Stimulated activated effector memory CD8-positive, alpha-beta T cell treated with anti-CD3 and anti-CD28 coated beads, Interleukin-12 subunit alpha, Interleukin-12 subunit beta, amount 100 ng/mL, for 72 hours (primary cell): ENCODE data around the gene KCNS3.
A peak's percentile ranks its signal among the peaks of the same experiment; 100 is the strongest.
"Not testable (repeated sequence)": the region's sequence is repeated elsewhere in the genome, so short reads cannot be mapped to it uniquely, and the experiment has no call there.

Experiments used
- ATAC-seq: fragments of 150-1000 bp; cut with Tn5 transposase; 2 replicates; pipeline ENCODE4 v1.10.0; 2021
- DNase-seq, 2 donors: peaks; one replicate each; pipeline ENCODE4 v3.0.0; 2021 to 2022; ENCODE audit warnings: low spot score in 2 of 2
- H3K27ac Mint-ChIP-seq: one replicate; pipeline ENCODE4 v1.8.0; 2022; ENCODE audit warnings: mild to moderate bottlenecking, mixed read lengths
- H3K36me3 Mint-ChIP-seq: one replicate; pipeline ENCODE4 v1.8.0; 2022; ENCODE audit warnings: mild to moderate bottlenecking, mixed read lengths
- H3K4me1 Mint-ChIP-seq: one replicate; pipeline ENCODE4 v1.8.0; 2022; ENCODE audit warnings: mixed read lengths
- H3K4me3 Mint-ChIP-seq: one replicate; pipeline ENCODE4 v1.8.0; 2022; ENCODE audit warnings: mild to moderate bottlenecking, mixed read lengths
- H3K9me3 Mint-ChIP-seq: one replicate; pipeline ENCODE4 v1.8.0; 2022; ENCODE audit warnings: mixed read lengths

Gene KCNS3

DNA sequence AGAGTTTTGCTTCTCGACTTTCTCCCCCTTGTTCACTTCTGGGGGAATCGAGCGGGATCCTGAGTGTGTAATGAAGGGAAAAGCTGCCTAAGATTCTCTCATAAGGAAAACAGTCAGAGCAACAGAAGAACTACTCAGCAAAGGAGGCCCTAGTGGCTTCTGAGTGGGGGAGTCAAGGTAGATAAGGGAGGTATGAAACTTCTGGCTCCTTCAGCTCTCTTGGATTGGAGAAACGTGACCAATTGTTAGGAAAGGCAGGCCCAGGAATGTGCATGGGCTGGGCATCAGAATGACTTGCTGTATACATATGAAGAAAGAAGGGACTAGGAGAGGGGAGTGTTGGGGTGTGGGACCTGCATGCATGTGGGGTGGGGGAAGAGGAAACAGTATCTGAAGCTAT is 73.1 kb downstream of the KCNS3 start:
- no peaks in the 10 kb centered on the region for H3K9me3 Mint-ChIP-seq
- no peaks in the 10 kb centered on the region for H3K4me1 Mint-ChIP-seq
- H3K27ac Mint-ChIP-seq: no peak overlapping the region
- H3K4me3 Mint-ChIP-seq: no peak overlapping the region
- no peaks in the 10 kb centered on the region for H3K36me3 Mint-ChIP-seq
- ATAC-seq (no peak), DNase-seq (no peak)

- Mint-ChIP-seq H3K4me3 (no peak overlapping the region), H3K27ac (no peak overlapping the region), H3K9me3 (peaks cover 4% of the 10 kb centered on the region), H3K4me1 (no peaks in the 10 kb centered on the region), H3K36me3 (no peaks in the 10 kb centered on the region)
- ATAC-seq (peak; percentile 32), DNase-seq (no peak)
Measured at GRCh38 chr2:17958466-17959092, 80.1 kb downstream of the KCNS3 start.

GRCh38 chr2:17959356-17959755 is 80.9 kb downstream of the KCNS3 start:
- H3K9me3 Mint-ChIP-seq: peaks cover 4% of the 10 kb centered on the region
- no peak for DNase-seq
- no peak for ATAC-seq
- H3K4me3 Mint-ChIP-seq: no peak overlapping the region
- H3K36me3 Mint-ChIP-seq: no peaks in the 10 kb centered on the region
- no peak overlapping the region for H3K27ac Mint-ChIP-seq
- H3K4me1 Mint-ChIP-seq: no peaks in the 10 kb centered on the region

GRCh38 chr2:17959833-17960232 is 81.4 kb downstream of the KCNS3 start:
- H3K9me3 Mint-ChIP-seq: peaks cover 4% of the 10 kb centered on the region
- ATAC-seq (no peak), DNase-seq (no peak)
- no peaks in the 10 kb centered on the region for H3K4me1 Mint-ChIP-seq
- H3K4me3 Mint-ChIP-seq: no peak overlapping the region
- no peak overlapping the region for H3K27ac Mint-ChIP-seq
- no peaks in the 10 kb centered on the region for H3K36me3 Mint-ChIP-seq

- DNase-seq (no peak), ATAC-seq (no peak)
- no peak overlapping the region for H3K27ac Mint-ChIP-seq
- peaks cover 4% of the 10 kb centered on the region for H3K9me3 Mint-ChIP-seq
- H3K4me3 Mint-ChIP-seq: no peak overlapping the region
- H3K4me1 Mint-ChIP-seq: no peaks in the 10 kb centered on the region
- H3K36me3 Mint-ChIP-seq: no peaks in the 10 kb centered on the region
Measured at GRCh38 chr2:17960925-17961324, 82.5 kb downstream of the KCNS3 start.

DNA sequence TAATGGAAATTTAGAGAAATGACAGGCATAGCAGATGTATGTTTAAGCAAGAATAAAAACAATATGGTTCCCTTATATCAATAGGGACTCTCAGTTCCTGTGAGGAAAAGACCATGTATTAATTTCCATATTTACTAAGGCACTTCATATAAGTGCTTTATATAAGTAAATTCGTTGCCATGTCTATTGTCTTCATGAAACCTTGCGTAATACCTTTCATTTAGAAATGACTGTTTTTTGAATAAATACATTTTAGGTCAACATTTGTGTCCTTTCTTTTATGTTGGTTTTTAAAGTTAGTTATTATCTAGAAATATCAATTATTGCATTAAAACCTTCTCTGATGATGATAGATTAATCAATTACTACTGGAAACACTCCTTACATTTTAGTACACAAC is 83.3 kb downstream of the KCNS3 start:
- H3K9me3 Mint-ChIP-seq: peaks cover 4% of the 10 kb centered on the region
- H3K27ac Mint-ChIP-seq: no peak overlapping the region
- no peaks in the 10 kb centered on the region for H3K36me3 Mint-ChIP-seq
- no peak overlapping the region for H3K4me3 Mint-ChIP-seq
- no peak for ATAC-seq
- no peaks in the 10 kb centered on the region for H3K4me1 Mint-ChIP-seq
- DNase-seq: no peak

DNA sequence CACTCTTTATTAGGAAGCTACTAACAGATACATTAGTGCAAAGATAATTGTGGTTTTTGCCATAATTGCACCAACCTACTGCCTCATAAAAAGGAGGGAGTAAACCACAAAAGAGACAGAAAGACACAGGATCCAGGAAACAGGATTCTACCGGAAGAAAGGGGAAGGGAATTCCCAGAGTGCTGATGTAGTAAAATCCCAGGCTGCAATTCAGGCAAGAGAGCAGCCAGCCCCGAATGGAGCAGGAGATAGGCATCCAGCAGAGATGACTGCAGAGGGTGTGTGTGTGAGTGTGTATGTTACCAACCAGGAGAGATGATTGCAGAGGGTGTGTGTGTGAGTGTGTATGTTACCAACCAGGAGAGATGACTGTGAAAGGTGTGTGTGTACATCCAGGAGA is 84.4 kb downstream of the KCNS3 start:
- DNase-seq: no peak
- ATAC-seq: no peak
- Mint-ChIP-seq H3K27ac (no peak overlapping the region), H3K36me3 (no peaks in the 10 kb centered on the region), H3K4me1 (no peaks in the 10 kb centered on the region), H3K9me3 (peaks cover 4% of the 10 kb centered on the region), H3K4me3 (no peak overlapping the region)

- not testable (repeated sequence) for H3K4me1 Mint-ChIP-seq, H3K4me3 Mint-ChIP-seq, H3K9me3 Mint-ChIP-seq, H3K27ac Mint-ChIP-seq, DNase-seq, ATAC-seq, H3K36me3 Mint-ChIP-seq
Measured at GRCh38 chr2:17963571-17963970, 85.1 kb downstream of the KCNS3 start.

DNA sequence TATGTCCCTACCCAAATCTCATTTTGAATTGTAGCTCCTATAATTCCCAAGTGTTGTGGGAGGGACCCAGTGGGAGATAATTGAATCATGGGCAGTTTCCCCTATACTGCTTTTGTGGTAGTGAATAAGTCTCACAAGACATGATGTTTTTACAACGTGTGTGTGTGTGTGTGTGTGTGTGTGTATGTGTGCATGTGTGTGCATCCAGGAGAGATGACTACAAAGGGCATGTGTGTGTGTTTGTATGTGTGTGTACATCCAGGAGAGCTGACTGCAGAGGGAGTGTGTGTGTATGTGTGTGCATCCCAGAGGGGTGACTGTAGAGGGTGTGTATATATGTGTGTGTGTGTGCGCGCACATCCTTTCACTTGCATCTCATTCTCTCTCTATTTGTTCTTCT is 86.7 kb downstream of the KCNS3 start:
- H3K4me1 Mint-ChIP-seq: no peaks in the 10 kb centered on the region
- no peak overlapping the region for H3K4me3 Mint-ChIP-seq
- no peaks in the 10 kb centered on the region for H3K36me3 Mint-ChIP-seq
- peaks cover 4% of the 10 kb centered on the region for H3K9me3 Mint-ChIP-seq
- H3K27ac Mint-ChIP-seq: no peak overlapping the region
- DNase-seq: no peak
- ATAC-seq: no peak

GRCh38 chr2:17966798-17967197 is 88.3 kb downstream of the KCNS3 start:
- DNase-seq (no peak), ATAC-seq (no peak)
- Mint-ChIP-seq H3K4me3 (no peak overlapping the region), H3K9me3 (peaks cover 4% of the 10 kb centered on the region), H3K4me1 (no peaks in the 10 kb centered on the region), H3K36me3 (no peaks in the 10 kb centered on the region), H3K27ac (no peak overlapping the region)

DNA sequence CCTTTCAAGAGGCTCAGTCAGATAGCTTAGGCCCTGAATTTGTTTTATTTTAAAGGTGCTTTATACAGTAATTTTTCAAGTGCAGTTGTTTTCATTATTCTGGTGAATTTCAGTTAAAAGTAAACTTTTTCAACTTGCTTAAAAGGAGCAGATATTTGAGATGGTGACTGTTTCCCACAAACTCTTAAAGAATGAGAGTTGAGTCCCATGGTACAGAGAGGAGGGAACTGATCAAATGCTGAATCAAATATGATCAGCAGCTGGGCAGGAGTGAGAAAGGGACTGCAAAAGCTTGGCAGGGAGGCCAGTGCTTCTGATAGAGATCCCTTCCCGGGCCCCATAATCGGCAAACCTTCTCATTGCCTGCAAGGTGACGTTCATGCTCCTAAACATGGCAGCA is 91.2 kb downstream of the KCNS3 start:
- no peak for DNase-seq
- Mint-ChIP-seq H3K36me3 (no peaks in the 10 kb centered on the region), H3K27ac (no peak overlapping the region), H3K4me1 (no peaks in the 10 kb centered on the region), H3K9me3 (no peaks in the 10 kb centered on the region), H3K4me3 (no peak overlapping the region)
- no peak for ATAC-seq

DNA sequence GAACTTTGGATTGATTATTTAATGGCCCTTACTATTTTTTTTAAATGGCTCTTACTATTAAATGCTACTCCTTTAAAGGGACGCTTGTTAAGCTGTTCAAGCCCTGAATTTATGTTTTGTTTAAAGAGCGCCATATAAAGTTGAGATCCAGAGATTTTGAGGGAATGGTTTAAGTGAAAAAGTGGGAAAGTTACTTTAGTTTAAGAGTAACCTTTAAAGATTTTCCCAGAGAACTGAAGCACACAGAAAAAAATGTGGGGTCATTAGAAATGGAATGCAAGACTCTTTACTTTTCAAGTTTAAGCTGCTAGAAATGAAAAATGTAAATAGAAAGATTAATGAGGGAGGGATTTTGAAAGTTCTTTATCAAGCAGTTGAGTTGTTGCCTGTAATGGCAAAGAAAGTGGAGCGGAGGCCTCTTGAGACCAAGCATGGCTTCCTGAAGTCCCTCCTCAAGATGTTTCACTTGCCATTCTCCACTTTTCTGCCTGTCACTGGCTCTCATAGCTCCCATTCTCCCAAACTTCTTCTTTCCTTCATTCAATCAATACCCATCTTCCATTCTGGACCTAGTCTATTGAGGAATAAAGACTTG is 93.2 kb downstream of the KCNS3 start:
- Mint-ChIP-seq H3K4me3 (no peak overlapping the region), H3K4me1 (no peaks in the 10 kb centered on the region), H3K36me3 (no peaks in the 10 kb centered on the region), H3K27ac (no peak overlapping the region), H3K9me3 (no peaks in the 10 kb centered on the region)
- ATAC-seq: no peak
- no peak for DNase-seq

DNA sequence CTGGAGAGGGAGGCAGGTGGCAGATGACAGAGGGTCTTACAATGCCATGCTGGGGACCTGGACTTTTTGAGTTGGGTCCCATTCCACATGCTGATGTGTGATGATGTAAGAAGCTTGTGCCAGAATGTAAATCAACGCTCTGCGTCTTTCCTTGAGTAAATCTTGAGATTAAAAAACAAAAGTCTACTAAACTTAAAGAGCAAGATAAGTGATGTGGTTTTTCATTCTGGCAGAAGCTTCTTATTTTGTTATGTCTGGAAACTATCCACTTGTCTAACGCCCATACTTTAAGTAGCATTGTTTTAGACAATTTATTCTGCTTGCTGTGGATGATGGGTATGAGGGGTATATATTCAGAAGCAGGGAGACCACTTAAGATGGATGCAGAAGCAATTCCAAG is 94.5 kb downstream of the KCNS3 start:
- no peaks in the 10 kb centered on the region for H3K4me1 Mint-ChIP-seq
- H3K9me3 Mint-ChIP-seq: no peaks in the 10 kb centered on the region
- DNase-seq (no peak), ATAC-seq (no peak)
- H3K36me3 Mint-ChIP-seq: no peaks in the 10 kb centered on the region
- H3K27ac Mint-ChIP-seq: no peak overlapping the region
- H3K4me3 Mint-ChIP-seq: no peak overlapping the region

DNA sequence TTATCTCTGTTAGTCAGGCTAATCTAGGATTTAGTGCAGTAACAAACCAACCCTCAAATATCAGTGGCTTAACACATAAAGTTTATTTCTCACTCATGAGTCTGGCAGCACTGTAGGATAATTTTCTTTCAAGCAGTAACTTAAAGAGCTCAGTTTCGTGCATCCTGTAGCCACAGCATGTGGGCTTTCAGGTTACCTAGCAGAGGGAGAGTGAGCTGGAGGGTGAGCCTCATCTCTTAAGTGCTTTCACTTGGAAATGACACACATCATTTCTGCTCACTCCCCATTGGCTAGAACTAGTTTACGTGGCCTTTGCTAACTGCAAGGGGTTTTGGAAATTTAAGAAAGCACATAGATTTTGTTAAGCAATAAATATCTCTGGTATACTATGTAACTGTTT is 96.9 kb downstream of the KCNS3 start:
- no peaks in the 10 kb centered on the region for H3K36me3 Mint-ChIP-seq
- no peaks in the 10 kb centered on the region for H3K9me3 Mint-ChIP-seq
- no peak for ATAC-seq
- no peak overlapping the region for H3K4me3 Mint-ChIP-seq
- H3K4me1 Mint-ChIP-seq: no peaks in the 10 kb centered on the region
- no peak for DNase-seq
- no peak overlapping the region for H3K27ac Mint-ChIP-seq

DNA sequence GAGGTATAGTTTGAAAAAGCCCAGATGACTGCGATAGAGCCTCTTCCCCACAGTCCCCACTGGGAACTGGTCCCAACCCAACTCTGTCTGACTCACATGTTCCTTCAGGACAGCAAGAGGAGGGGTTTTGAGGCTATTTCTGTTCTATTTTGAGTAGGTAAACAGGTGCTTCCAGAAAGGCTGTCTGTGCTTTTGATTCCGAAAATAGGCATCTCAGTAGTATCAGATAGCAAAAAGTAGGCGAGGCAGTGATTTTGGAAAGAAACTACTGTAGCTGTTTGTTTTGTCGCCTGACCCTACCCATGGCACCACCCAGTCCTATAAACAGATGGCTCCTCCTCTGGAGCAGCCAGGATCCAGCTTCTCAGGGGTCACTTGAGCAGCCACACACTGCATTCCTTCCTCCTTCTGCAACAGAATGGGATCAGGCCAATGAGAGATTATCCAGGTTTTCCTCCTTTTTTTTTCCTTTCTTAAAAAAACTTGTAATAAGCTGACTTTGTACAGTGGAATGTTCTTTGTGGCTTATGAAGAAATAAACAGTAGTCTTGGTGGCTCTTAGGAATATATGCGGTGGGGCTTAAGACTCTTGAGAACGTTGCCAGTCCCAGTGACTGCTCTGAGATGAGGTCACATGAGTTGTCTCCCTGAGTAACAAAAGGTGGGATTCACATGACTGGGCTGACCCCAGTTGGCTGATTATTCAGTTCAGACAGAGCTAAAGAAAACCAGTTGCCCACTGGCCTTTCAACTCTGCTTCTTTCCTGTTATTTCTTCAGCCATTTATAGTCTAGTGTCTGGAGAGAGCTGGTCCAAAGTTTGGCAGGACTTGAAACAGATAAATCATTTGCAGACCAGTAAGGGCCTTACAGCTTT is 98.6 kb downstream of the KCNS3 start:
- DNase-seq (no peak), ATAC-seq (no peak)
- no peaks in the 10 kb centered on the region for H3K4me1 Mint-ChIP-seq
- H3K27ac Mint-ChIP-seq: no peak overlapping the region
- H3K36me3 Mint-ChIP-seq: no peaks in the 10 kb centered on the region
- no peaks in the 10 kb centered on the region for H3K9me3 Mint-ChIP-seq
- H3K4me3 Mint-ChIP-seq: no peak overlapping the region

- Mint-ChIP-seq H3K4me1 (no peaks in the 10 kb centered on the region), H3K36me3 (no peaks in the 10 kb centered on the region), H3K9me3 (no peaks in the 10 kb centered on the region), H3K4me3 (no peak overlapping the region), H3K27ac (no peak overlapping the region)
- ATAC-seq (no peak), DNase-seq (no peak)
Measured at GRCh38 chr2:17979707-17980106, 101.2 kb downstream of the KCNS3 start.
